AG09319 (cell line): ENCODE results near the gene TAF15.

Experiments used
- DNase-seq: peaks from one replicate; pipeline ENCODE4 v3.0.0-alpha.2; 2010; ENCODE audit warnings: low read depth; ENCODE audit errors: extremely low read depth
- CTCF ChIP-seq: IDR thresholded peaks from 2 replicates; pipeline ENCODE4 v1.5.1; 2011; ENCODE audit warnings: low read depth, mild to moderate bottlenecking, inconsistent platforms, low read length, moderate library complexity

The TAF15 gene

GRCh38 chr17:35807371-35808144 is 1.7 kb upstream of the TAF15 start:
- TF ChIP-seq CTCF, result no peak
- DNase-seq, result no peak

DNA sequence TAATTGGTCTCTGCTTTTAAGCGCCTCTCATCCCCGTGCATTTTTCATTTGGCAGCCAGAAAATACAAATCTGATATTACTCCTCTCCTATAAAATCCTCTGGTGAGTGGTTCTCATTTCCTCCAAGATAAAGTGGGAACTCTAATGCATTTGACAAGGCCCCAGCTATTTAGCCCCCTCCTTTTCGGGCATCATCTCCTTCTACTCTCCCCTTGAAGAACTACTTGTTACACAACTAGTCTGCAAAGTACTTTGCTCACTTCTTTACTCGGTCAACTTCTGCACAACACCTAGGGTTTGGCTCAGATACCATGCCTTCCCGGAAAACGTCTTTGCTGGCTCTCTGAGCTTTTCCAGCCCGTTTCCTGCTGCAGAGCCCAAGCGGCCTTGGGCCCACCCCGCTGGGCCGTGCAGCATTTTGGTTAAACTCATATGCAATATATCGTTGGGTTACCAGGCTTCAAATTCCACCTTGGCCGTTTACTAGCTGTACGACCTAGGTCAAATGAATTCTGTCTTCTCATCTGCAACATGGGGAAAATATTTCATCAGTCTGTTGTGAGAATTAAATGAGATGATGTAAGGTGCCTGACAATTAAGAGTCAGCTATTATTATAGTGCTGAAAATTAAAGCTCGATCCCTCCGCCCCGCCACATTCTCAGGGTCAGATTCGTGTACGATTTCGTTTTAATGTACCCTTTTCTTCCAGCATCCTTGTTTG is 883 bp upstream of the TAF15 start:
- TF ChIP-seq CTCF, result no peak
- no peak for DNase-seq

- DNase-seq, result no peak
- no peak for TF ChIP-seq CTCF
Observed at GRCh38 chr17:35809855-35810461, 674 bp downstream of the TAF15 start.

- TF ChIP-seq CTCF, result no peak
- DNase-seq, result no peak
Observed at GRCh38 chr17:35811759-35812158, 2.5 kb downstream of the TAF15 start.

GRCh38 chr17:35812456-35812855 is 3.2 kb downstream of the TAF15 start:
- TF ChIP-seq CTCF, result no peak
- DNase-seq, result no peak

- TF ChIP-seq CTCF, result no peak
- DNase-seq, result no peak
Observed at GRCh38 chr17:35816723-35817122, 7.4 kb downstream of the TAF15 start.

DNA sequence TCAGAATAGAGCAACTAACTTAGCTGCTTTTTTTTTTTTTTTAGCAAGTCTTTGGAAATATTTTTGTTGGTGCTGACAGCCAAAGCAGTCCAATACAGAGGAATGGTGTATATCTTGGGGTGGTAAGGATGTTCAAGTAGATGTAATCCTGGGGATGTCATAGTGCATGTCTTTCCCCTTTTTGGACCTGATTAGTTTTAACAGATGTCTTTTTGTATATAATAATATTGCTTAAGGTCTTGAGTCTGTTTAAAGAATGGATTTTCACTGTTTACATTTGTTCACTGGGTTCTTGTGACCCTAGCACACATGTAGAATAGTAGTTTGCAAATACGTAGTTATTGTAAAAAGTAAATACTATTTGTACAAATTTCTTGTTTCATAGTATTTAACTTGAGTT is 7.9 kb downstream of the TAF15 start:
- TF ChIP-seq CTCF, result no peak
- DNase-seq, result no peak
